HepG2 (cell line): ENCODE results near the gene HYI. TPM values are rescaled to one million over a fixed set of nuclear protein-coding genes. Genes with fewer than 3 reads are reported as not detected.

Experiments
- ATAC-seq: fragments of 200-7000 bp; cut with Tn5 transposase; 3 replicates; pipeline ENCODE4 v1.9.1; 2020; ENCODE audit warnings: mild to moderate bottlenecking, moderate library complexity
- BruUV-seq: library from RNA; stranded (reverse); fragments of 400-500 nt; replicated peaks from 2 replicates; lab custom pipeline; 2021; lab: Mats Ljungman, UMichigan
- CTCF ChIA-PET: fragments of 300-600 bp; formaldehyde crosslinking; extraction: SDS; loops from one replicate; lab custom pipeline; 2021; ENCODE audit warnings: low total read pairs, inconsistent platforms, low intra/inter-chr PET ratio; lab: Yijun Ruan, JAX
- POLR2A ChIA-PET: fragments of 350-600 bp; sonication (Branson Sonifier 250); formaldehyde crosslinking; loops from one replicate; lab custom pipeline; 2020; ENCODE audit warnings: antibody characterized with exemption, inconsistent platforms; lab: Yijun Ruan, JAX
- DNase-seq: peaks from one replicate; pipeline ENCODE4 v3.0.0-alpha.2; 2015; ENCODE audit warnings: low spot score
- FAIRE-seq: peaks from 3 replicates; lab custom pipeline; 2011; peaks lifted over from hg19 to GRCh38; lab: Jason Lieb, UNC
- H2AFZ ChIP-seq: one replicate; pipeline ENCODE4 v1.6.1; 2011; ENCODE audit warnings: low read length, inconsistent platforms
- H3K27ac ChIP-seq: fragments of 300-600 bp; 3 replicates; pipeline ENCODE4 v1.8.0; 2011; ENCODE audit warnings: mixed run types, mild to moderate bottlenecking, mixed read lengths, low read length, inconsistent platforms; ENCODE audit not compliant: insufficient read depth; ENCODE audit errors: extremely low read length
- H3K27me3 ChIP-seq, 2 experiments: fragments of 200-600 bp in 1 of 2; 2 replicates in 1 of 2; 3 replicates in 1 of 2; pipeline versions ENCODE4 v1.6.0 to v1.8.0; 2011; ENCODE audit warnings: low read length in 2 of 2, mild to moderate bottlenecking in 2 of 2, moderate library complexity in 2 of 2, inconsistent platforms in 1 of 2; ENCODE audit not compliant: insufficient read depth in 2 of 2, control insufficient read depth in 1 of 2
- H3K36me3 ChIP-seq, 2 experiments: fragments of 200-600 bp in 1 of 2; replicated peaks in 1 of 2; 2 replicates in 1 of 2; 3 replicates in 1 of 2; pipeline versions ENCODE4 v1.5.1 to v1.8.0; 2011; ENCODE audit warnings: low read length in 2 of 2, inconsistent platforms in 1 of 2; ENCODE audit not compliant: insufficient read depth in 2 of 2, control insufficient read depth in 1 of 2
- H3K4me1 ChIP-seq: 2 replicates; pipeline ENCODE4 v1.5.1; 2012; ENCODE audit warnings: low read length, inconsistent platforms; ENCODE audit not compliant: insufficient read depth
- H3K4me2 ChIP-seq: 2 replicates; pipeline ENCODE4 v1.6.0; 2011; ENCODE audit warnings: low read depth, low read length, inconsistent platforms
- H3K4me3 ChIP-seq, 3 experiments: fragments of 200-600 bp in 1 of 3; sonication (generic), shearing (Covaris generic) in 1 of 3; replicated peaks in 1 of 3; 2 replicates each; pipeline ENCODE4 v1.5.1; 2011 to 2016; ENCODE audit warnings: low read length in 3 of 3, inconsistent platforms in 2 of 3, low read depth in 2 of 3, mild to moderate bottlenecking in 2 of 3, control low read depth in 1 of 3, mixed read lengths in 1 of 3; ENCODE audit not compliant: insufficient read depth in 1 of 3
- H3K79me2 ChIP-seq: one replicate; pipeline ENCODE4 v1.6.1; 2011; ENCODE audit warnings: low read length, inconsistent platforms; ENCODE audit not compliant: insufficient read depth
- H3K9ac ChIP-seq: 2 replicates; pipeline ENCODE4 v1.6.0; 2011; ENCODE audit warnings: mild to moderate bottlenecking, low read depth, low read length, inconsistent platforms; ENCODE audit not compliant: insufficient read depth
- H3K9me3 ChIP-seq: 2 replicates; pipeline ENCODE4 v1.5.1; 2012; ENCODE audit warnings: mild to moderate bottlenecking, low read length
- H4K20me1 ChIP-seq: 2 replicates; pipeline ENCODE4 v1.6.0; 2011; ENCODE audit warnings: inconsistent platforms, mild to moderate bottlenecking, low read length, moderate library complexity; ENCODE audit not compliant: insufficient read depth
- ARID2 ChIP-seq: sonication (generic); formaldehyde crosslinking; IDR thresholded peaks from 2 replicates; pipeline ENCODE4 v1.8.1; 2022; ENCODE audit warnings: mild to moderate bottlenecking, missing genetic modification reagents, borderline replicate concordance
- CHD2 ChIP-seq: IDR thresholded peaks from 2 replicates; pipeline ENCODE4 v1.6.1; 2011; ENCODE audit warnings: low read depth, low read length, improper control_type of control experiment
- EEA1 ChIP-seq: sonication (generic); formaldehyde crosslinking; IDR thresholded peaks from 2 replicates; pipeline ENCODE4 v1.5.1; 2020; ENCODE audit warnings: mild to moderate bottlenecking, missing genetic modification reagents, borderline replicate concordance
- EED ChIP-seq: sonication (generic); formaldehyde crosslinking; IDR thresholded peaks from 2 replicates; pipeline ENCODE4 v1.5.0; 2020; ENCODE audit warnings: mild to moderate bottlenecking, missing genetic modification reagents
- HNRNPK ChIP-seq: fragments of 200-400 bp; formaldehyde crosslinking; IDR thresholded peaks from 2 replicates; pipeline ENCODE4 v1.6.1; 2018; ENCODE audit warnings: low read length, low read depth, moderate library complexity, mild to moderate bottlenecking; ENCODE audit not compliant: poor library complexity, severe bottlenecking
- HOXA7 ChIP-seq: sonication (generic); formaldehyde crosslinking; IDR thresholded peaks from 2 replicates; pipeline ENCODE4 v1.8.1; 2022; ENCODE audit warnings: mild to moderate bottlenecking, missing genetic modification reagents, moderate library complexity
- ISL2 ChIP-seq: sonication (generic); formaldehyde crosslinking; IDR thresholded peaks from 2 replicates; pipeline ENCODE4 v1.5.0; 2020; ENCODE audit warnings: missing genetic modification reagents
- NR2F2 ChIP-seq: IDR thresholded peaks from 2 replicates; pipeline ENCODE4 v1.6.1; 2012; ENCODE audit warnings: low read depth, inconsistent platforms, borderline replicate concordance
- PAF1 ChIP-seq: IDR thresholded peaks from 2 replicates; pipeline ENCODE4 v1.6.1; 2016; ENCODE audit warnings: missing genetic modification reagents, missing compliant biosample characterization
- SOX6 ChIP-seq, 2 experiments: fragments of 450-650 bp in 1 of 2; sonication (generic) in 1 of 2; formaldehyde crosslinking in 1 of 2; IDR thresholded peaks; 2 replicates each; pipeline versions ENCODE4 v1.4.0 to v1.6.1; 2017 to 2020; ENCODE audit warnings: antibody characterized with exemption in 1 of 2, mild to moderate bottlenecking in 1 of 2, missing genetic modification reagents in 1 of 2
- SP4 ChIP-seq: sonication (generic); formaldehyde crosslinking; IDR thresholded peaks from 2 replicates; pipeline ENCODE4 v1.8.1; 2023; ENCODE audit warnings: mild to moderate bottlenecking, missing genetic modification reagents
- SRF ChIP-seq: IDR thresholded peaks from 2 replicates; pipeline ENCODE4 v1.6.1; 2011; ENCODE audit warnings: mild to moderate bottlenecking, low read depth, low read length, moderate library complexity
- TBX2 ChIP-seq: sonication (generic); formaldehyde crosslinking; IDR thresholded peaks from 2 replicates; pipeline ENCODE4 v1.5.0; 2020; ENCODE audit warnings: missing genetic modification reagents, mild to moderate bottlenecking, borderline replicate concordance
- TBX3 ChIP-seq: fragments of 450-650 bp; IDR thresholded peaks from 2 replicates; pipeline ENCODE4 v1.6.1; 2017; ENCODE audit warnings: antibody characterized with exemption, mild to moderate bottlenecking, inconsistent platforms, borderline replicate concordance
- TRIM24 ChIP-seq: sonication (generic); formaldehyde crosslinking; IDR thresholded peaks from 2 replicates; pipeline ENCODE4 v1.8.0; 2022; ENCODE audit warnings: mild to moderate bottlenecking, missing genetic modification reagents
- U2AF1 ChIP-seq: fragments of 200-400 bp; formaldehyde crosslinking; optimal IDR thresholded peaks from 2 replicates; pipeline ENCODE3; 2017; ENCODE audit warnings: mild to moderate bottlenecking, low read depth, low read length
- ZFP90 ChIP-seq: sonication (generic); formaldehyde crosslinking; IDR thresholded peaks from 2 replicates; pipeline ENCODE4 v1.8.0; 2022; ENCODE audit warnings: missing genetic modification reagents, mild to moderate bottlenecking, inconsistent platforms, borderline replicate concordance
- ZNF264 ChIP-seq: sonication (generic); formaldehyde crosslinking; IDR thresholded peaks from 2 replicates; pipeline ENCODE4 v1.4.0; 2020; ENCODE audit warnings: missing genetic modification reagents
- ZSCAN30 ChIP-seq: sonication (generic); formaldehyde crosslinking; IDR thresholded peaks from 2 replicates; pipeline ENCODE4 v1.5.0; 2020; ENCODE audit warnings: mild to moderate bottlenecking, missing genetic modification reagents
- WGBS: methylation state at CpG from one replicate; pipeline ENCODE4 v1.1.6; 2017; ENCODE audit warnings: low lambda C conversion rate; 5-methylcytosine and 5-hydroxymethylcytosine counted together
- in situ Hi-C: cut with HindIII; loops from 2 replicates; pipeline ENCODE4 v1.10.0; 2017; ENCODE audit warnings: low pct_unique_long_range_greater_than_20kb; ENCODE audit not compliant: extremely low pct_ligation_motif_present
- intact Hi-C: fragments of 100-400 bp; cut with micrococcal nuclease; formaldehyde crosslinking; loops from one replicate; pipeline ENCODE4 v1.10.0; 2022; ENCODE audit not compliant: unreplicated experiment
- polyA plus RNA-seq, 8 experiments: library from polyadenylated mRNA; depleted of rRNA in 3 of 8; stranded (reverse) in 7 of 8; unstranded in 1 of 8; fragments of >200 nt; fragmentation: Illumina TruSeq in 4 of 8; extraction: Trizol in 4 of 8; gene quantifications; 2 replicates each; pipeline versions ENCODE4 v1.2.1 to v1.2.3, GENCODE V29; 2011 to 2016; ENCODE audit warnings: low read depth in 4 of 8, missing spikeins in 1 of 8, mixed read lengths in 1 of 8; ENCODE audit not compliant: insufficient read depth in 1 of 8
- total RNA-seq, 5 experiments: library from RNA; depleted of rRNA; stranded (reverse); fragments of >200 nt; fragmentation: Illumina TruSeq; extraction: Trizol; gene quantifications; 2 replicates each; pipeline ENCODE4 v1.2.3, GENCODE V29; 2016; ENCODE audit warnings: low read depth in 1 of 5
- TF ChIP-seq, protein P1 (sequence below): sonication (generic); formaldehyde crosslinking; IDR thresholded peaks from 2 replicates; pipeline ENCODE4 v1.4.0; 2020; ENCODE audit warnings: missing genetic modification reagents

HYI gene
- total and polyA plus RNA-seq, 2 of the 13 experiments (the other 11 are each of a cell fraction or from before 2014, with no cell fraction given): not detected

DNA sequence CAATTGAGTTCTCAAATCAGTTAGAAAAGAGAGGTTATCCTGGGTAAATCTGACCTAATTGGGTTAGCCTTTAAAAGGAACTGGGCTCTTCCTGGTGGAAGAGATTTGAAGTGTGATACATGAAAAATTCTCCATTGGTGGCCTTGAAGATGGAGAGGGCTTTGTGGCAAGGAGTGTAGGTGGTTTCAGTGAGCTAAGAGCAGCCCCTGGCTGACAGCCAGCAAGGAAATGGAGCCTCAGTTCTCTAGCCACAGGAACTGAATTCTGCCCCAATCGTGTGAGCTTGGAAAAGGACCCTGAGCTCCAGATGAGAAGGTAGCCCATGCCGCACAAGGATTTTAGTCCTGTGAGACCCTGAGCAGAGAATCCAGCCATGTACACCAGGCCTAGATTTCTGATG is 12.7 kb upstream of the HYI start:
- no peaks in the 10 kb centered on the region for H3K27me3 ChIP-seq
- no peak overlapping the region for H2AFZ ChIP-seq
- no peak overlapping the region for H3K4me2 ChIP-seq
- no peaks in the 10 kb centered on the region for H3K79me2 ChIP-seq
- H3K27ac ChIP-seq: no peak overlapping the region
- CTCF ChIA-PET: no interaction called here
- TF ChIP-seq ARID2 (CRISPR knock-in tag) (no peak), HOXA7 (CRISPR knock-in tag) (no peak), EED (CRISPR knock-in tag) (no peak), EEA1 (CRISPR knock-in tag) (no peak), PAF1 (no peak), HNRNPK (no peak), ZNF264 (CRISPR knock-in tag) (no peak), ZFP90 (CRISPR knock-in tag) (no peak), TRIM24 (CRISPR knock-in tag) (no peak), TBX3 (no peak), SOX6 (IDR thresholded peaks at IDR 0.05) (no peak), SOX6 (CRISPR knock-in tag; IDR thresholded peaks at IDR 0.05) (no peak), ISL2 (CRISPR knock-in tag) (no peak), U2AF1 (no peak), SP4 (CRISPR knock-in tag) (no peak), ZSCAN30 (CRISPR knock-in tag) (no peak), NR2F2 (no peak), TBX2 (no peak), SRF (no peak), CHD2 (no peak)
- TF ChIP-seq, protein P1, sequence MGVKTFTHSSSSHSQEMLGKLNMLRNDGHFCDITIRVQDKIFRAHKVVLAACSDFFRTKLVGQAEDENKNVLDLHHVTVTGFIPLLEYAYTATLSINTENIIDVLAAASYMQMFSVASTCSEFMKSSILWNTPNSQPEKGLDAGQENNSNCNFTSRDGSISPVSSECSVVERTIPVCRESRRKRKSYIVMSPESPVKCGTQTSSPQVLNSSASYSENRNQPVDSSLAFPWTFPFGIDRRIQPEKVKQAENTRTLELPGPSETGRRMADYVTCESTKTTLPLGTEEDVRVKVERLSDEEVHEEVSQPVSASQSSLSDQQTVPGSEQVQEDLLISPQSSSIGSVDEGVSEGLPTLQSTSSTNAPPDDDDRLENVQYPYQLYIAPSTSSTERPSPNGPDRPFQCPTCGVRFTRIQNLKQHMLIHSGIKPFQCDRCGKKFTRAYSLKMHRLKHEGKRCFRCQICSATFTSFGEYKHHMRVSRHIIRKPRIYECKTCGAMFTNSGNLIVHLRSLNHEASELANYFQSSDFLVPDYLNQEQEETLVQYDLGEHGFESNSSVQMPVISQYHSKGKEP (CRISPR knock-in tag): no peak
- no peaks in the 10 kb centered on the region for H4K20me1 ChIP-seq
- no peak for FAIRE-seq
- no peak overlapping the region for H3K4me3 ChIP-seq
- no peak for ATAC-seq
- H3K9me3 ChIP-seq: no peaks in the 10 kb centered on the region
- POLR2A ChIA-PET: no interaction called here
- H3K9ac ChIP-seq: no peak overlapping the region
- intact Hi-C loops: no loop called here
- H3K4me1 ChIP-seq: peaks cover 40% of the 10 kb centered on the region
- no peak for DNase-seq
- H3K36me3 ChIP-seq: no peaks in the 10 kb centered on the region
- BruUV-seq: no TSS peak
- in situ Hi-C loops: no loop called here
- WGBS: 76% methylated on average over 2 of the region's 2 CpGs
